GM21526 (cell line): Measurements from ENCODE around the gene CEMIP.
"Not testable (repeated sequence)": the region's sequence is repeated elsewhere in the genome, so short reads cannot be mapped to it uniquely, and the experiment has no call there.

ENCODE experiments used
- ATAC-seq: cut with Tn5 transposase; IDR thresholded peaks from one replicate; pipeline ENCODE4 v1.9.1; 2021; ENCODE audit warnings: moderate library complexity; ENCODE audit not compliant: unreplicated experiment, low FRiP score

CEMIP gene

DNA sequence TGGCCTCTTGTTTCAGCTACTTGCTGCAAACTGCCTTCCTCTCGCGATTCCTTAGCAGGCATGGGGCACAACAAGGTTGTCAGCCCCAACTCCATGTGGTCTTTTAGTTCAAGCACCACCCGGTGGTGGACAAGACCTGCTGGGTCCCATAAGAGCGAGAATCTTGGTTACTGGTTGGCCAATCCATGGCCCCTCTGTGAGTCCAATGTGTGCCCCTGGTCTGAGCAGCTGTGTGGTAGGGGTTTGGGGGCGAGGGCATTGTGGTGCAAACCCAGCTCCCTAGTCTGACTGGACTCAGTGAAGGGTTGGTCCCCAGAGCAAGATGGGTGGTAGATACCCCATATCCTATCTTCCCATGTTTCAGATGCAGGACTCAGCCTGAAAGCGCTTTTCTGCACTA, 161.7 kb downstream of the CEMIP start:
- no peak for ATAC-seq

DNA sequence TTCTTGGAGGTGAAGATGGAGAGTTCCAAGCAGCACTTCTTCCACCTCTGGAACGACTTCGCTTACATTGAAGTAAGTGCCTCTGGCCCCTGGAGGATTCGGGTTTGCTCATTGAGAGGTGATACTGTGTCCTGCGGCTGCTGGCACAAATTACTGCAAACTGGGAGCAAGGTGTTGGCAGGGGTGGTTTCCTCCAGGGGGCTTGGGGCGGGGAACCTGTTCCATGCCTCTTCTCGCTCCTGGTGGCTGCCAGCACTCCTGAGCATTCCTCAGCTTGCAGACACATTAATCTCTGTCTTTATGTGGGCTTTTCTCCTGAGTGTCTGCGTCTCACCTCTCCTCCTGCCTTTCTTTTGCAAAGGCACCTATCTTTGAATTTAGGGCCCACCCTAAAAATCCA, 163.1 kb downstream of the CEMIP start:
- ATAC-seq: no peak

DNA sequence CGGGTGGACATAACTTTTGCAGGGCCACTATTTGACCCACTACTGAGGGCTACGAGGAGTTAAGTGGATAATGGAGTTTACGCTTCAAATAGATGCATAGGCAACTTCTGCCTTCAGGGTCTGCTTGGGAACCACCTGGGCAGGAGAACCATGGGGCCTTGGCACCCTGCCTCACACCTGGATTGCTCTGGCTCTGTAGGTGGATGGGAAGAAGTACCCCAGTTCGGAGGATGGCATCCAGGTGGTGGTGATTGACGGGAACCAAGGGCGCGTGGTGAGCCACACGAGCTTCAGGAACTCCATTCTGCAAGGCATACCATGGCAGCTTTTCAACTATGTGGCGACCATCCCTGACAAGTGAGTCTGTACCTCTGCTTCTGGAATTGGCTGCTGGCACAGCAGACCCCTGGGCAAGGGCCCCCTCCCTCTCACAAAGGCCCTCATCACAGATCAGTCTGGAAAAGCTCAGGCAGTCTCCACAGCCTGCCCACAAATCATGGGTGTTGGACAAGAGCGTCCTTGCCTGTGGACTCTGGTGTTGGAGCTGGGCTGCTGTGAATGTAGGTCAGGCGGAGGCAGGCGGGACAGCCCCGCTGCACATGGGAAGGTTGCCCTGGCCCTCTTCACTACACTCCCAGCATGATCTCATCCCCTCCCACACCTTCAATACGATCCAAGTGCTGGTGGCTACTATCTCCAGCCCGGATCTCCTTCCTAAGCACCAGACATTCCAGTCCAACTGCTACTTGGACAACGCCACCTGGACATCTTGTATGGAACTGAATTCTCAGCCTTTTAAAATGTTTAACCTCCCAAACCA, 163.8 kb downstream of the CEMIP start:
- ATAC-seq: no peak

DNA sequence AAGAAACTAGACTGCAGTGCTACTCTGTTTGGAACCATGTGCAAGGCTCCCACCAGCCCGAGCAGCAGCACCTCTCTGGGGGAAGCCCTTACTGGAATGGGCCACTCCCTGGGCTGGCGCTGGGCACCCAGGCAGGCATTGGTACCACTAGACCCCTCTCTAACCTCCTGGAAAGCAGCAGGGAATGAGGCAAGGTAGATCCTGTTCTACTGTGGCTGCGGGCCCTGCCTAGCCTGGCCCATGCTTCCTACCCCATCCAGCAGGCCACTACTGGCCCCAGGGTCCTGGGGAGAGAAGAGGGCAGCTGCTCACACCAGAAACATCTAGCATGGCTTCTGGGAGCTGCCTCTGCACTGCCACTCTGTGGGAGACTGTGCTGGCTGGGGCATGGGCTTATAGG, 165.6 kb downstream of the CEMIP start:
- no peak for ATAC-seq

DNA sequence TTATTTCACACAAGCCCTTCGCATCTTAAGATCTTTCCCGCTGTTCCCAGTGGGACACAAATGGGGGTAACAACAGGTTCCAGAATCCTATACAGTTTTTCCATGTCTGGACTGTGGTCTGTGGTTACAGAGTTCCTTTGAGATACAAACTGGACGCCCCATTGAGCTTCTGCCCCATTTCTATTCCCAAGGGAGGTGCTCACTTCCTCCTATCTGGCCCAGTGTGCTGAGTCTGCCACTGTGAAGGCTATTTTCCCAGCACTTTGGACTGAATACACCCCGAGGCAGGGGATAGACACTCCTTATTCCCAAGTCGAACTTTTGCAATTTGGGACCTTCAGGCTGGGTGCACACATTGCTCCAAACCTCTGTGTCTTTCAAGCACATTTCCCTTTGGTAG, 166.4 kb downstream of the CEMIP start:
- ATAC-seq: no peak

DNA sequence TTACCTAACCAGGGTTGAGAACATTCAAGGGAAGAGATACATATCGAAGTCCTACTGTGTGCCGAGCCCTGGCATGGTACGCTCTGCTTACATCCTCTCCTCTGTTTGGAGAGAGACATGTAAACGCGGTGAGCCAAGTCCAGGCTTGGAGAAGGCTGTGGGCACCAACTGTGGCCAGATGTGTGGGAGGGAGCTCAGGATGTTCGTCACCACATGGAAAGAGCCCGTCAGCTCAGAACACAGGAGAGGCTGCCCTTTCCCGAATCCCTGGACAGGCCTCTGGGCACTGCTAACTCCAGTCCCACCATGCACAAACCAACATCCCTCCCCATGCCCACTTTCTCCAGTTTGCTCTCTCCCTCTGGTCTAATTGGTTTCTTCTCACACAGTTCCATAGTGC, 167.4 kb downstream of the CEMIP start:
- ATAC-seq: no peak

DNA sequence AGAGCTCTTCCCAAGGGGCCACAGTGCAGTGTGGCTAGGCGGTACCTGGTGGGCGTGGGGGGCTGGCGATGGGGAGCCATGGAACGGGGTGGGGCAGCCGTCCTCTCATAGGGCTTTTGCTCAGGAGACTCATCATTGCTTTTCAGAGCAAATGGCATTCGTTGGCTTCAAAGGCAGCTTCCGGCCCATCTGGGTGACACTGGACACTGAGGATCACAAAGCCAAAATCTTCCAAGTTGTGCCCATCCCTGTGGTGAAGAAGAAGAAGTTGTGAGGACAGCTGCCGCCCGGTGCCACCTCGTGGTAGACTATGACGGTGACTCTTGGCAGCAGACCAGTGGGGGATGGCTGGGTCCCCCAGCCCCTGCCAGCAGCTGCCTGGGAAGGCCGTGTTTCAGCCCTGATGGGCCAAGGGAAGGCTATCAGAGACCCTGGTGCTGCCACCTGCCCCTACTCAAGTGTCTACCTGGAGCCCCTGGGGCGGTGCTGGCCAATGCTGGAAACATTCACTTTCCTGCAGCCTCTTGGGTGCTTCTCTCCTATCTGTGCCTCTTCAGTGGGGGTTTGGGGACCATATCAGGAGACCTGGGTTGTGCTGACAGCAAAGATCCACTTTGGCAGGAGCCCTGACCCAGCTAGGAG, 169.6 kb downstream of the CEMIP start:
- no peak for ATAC-seq

DNA sequence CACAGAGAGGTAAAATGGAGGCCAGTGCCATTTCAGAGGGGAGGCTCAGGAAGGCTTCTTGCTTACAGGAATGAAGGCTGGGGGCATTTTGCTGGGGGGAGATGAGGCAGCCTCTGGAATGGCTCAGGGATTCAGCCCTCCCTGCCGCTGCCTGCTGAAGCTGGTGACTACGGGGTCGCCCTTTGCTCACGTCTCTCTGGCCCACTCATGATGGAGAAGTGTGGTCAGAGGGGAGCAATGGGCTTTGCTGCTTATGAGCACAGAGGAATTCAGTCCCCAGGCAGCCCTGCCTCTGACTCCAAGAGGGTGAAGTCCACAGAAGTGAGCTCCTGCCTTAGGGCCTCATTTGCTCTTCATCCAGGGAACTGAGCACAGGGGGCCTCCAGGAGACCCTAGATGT, 170.6 kb downstream of the CEMIP start:
- ATAC-seq: no peak

DNA sequence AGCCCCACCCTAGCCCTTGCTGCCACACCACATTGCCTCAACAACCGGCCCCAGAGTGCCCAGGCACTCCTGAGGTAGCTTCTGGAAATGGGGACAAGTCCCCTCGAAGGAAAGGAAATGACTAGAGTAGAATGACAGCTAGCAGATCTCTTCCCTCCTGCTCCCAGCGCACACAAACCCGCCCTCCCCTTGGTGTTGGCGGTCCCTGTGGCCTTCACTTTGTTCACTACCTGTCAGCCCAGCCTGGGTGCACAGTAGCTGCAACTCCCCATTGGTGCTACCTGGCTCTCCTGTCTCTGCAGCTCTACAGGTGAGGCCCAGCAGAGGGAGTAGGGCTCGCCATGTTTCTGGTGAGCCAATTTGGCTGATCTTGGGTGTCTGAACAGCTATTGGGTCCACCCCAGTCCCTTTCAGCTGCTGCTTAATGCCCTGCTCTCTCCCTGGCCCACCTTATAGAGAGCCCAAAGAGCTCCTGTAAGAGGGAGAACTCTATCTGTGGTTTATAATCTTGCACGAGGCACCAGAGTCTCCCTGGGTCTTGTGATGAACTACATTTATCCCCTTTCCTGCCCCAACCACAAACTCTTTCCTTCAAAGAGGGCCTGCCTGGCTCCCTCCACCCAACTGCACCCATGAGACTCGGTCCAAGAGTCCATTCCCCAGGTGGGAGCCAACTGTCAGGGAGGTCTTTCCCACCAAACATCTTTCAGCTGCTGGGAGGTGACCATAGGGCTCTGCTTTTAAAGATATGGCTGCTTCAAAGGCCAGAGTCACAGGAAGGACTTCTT, 171.3 kb downstream of the CEMIP start:
- ATAC-seq: no peak

DNA sequence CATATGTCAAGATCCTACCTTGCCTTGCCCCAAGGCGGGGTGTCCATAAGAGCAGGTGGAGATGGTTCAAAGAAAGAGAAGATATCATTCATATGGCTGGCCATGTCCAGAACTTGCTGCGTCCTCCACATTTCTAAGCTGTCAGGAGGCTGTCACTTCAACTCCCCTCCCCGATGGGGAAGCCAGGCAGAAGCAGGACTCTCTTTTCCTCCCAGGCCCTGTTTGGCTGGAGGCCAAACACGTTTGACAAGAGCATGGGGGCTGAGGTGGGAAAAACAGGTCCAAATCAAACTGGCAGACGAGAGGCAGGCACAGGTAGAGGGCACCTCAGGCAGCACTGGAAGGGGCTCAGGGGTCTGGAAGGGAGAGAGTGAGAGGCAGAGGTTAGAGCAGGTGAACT, 172.8 kb downstream of the CEMIP start:
- ATAC-seq: no peak

DNA sequence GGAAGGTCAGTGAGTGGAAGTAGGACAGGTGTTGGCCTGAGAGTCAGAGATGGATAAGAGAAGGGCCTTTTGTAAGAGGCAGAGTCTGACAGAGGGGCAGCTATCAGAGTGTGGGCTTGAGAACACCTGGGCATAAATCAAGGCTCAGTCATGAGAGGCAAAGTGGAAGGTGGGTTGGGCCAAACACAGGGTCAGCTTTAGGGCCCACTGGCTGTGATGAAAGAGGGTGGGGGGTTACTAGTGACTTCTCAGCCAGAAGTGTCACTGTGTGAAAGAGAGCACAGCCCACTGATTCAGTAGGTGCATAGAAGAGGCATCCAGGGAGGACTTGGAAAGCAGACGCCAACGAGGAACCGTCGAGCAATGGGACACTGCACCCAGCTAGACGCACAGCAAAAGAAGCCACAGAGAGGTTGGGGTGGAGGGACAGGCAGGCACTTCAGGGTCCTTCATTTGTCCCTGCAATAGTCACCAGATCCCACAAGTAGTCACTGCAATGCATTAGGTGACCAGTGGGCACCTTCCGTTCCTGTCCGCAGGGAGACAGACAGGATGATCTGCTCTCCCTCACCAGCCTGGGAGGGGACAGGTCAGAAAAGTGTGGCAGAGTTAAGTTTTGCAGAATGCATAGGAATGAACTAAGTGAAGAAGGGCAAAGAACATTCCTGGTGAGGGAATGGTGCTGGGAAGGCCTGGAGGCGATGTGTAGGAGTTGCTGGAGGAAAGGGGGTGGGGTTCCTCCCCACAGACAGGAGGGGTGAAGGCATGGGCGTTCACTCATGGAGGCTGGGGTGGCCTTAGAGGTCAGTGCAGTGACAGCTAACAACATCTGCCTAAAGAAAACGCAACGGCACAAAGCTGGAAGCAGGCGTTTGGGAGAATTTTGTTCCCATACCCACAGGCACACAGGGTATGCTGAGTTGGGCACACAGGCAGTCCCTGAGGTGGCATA, 174.1 kb downstream of the CEMIP start:
- no peak for ATAC-seq

DNA sequence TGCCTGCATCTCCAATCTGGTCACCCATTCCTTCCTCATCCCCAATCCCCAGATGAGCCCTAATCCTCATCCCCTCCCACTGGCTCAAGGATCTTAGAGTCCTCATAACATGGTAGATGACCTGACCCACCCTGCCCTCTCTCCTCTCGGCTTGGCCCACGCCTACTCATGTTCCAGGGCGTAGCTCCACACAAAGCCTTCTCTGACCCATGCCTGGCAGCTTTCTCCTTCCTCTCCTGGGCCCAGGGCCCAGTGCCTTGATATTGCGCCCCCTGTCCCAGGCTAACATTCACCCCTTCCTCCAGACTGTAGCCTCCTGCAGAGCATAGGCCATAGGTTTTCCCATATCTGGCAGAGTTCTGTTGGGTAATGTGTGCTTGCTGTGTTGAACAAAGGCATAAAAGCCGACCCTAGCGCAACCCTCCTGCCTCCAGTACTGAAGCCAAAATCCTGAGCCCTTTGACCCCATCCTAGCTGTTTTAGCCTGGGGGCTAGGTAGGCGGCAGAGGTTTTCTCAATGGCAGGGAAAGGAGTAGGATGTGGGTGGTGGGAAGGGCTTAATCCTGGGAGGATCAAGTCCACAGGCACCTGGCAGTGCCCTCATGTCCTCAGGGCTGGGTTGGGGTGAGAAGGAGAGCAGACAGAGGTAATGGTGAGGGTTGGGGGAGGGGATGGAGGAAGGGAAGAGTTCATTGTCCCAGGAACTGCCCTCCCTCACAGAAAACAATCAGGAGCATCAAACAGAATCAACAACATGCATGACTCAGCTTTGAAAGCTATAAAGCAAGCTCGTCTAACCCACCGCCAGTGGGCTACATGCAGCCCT, 175.0 kb downstream of the CEMIP start:
- no peak for ATAC-seq

DNA sequence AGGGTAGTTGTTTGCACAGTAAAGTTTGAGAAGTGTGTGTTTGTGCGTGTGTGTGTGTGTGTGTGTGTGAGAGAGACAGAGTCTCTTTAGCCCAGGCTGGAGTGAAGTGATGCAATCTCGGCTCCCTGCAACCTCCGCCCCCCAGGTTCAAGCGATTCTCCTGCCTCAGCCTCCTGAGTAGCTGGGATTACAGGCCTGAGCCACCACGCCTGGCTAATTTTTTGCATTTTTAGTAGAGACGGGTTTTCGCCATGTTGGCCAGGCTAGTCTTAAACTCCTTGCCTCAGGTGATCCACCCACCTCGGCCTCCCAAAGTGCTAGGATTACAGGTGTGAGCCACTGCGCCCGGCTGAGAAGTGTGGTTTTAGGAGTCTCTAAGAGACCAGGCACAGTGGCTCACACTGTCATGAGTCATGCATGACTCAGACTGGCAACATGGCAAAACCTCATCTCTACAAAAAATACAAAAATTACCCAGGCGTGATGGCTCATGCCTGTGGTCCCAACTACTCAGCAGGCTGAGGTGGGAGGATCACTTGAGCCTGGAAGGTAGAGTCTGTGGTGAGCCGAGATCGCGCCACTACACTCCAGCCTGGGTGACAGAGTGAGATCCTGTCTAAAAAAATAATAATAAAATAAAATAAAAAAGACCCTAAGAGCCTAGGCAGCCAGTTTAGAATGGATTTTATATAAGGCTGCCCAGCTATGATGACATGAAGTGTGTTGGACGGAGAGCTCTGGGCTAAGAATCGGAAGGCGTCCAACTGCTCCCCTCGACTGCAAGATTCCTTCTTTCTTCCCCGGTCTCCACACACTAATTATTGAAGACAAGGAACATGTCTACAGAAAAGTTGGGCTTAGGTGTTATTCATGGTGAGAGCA, 176.6 kb downstream of the CEMIP start:
- ATAC-seq: not testable (repeated sequence)

DNA sequence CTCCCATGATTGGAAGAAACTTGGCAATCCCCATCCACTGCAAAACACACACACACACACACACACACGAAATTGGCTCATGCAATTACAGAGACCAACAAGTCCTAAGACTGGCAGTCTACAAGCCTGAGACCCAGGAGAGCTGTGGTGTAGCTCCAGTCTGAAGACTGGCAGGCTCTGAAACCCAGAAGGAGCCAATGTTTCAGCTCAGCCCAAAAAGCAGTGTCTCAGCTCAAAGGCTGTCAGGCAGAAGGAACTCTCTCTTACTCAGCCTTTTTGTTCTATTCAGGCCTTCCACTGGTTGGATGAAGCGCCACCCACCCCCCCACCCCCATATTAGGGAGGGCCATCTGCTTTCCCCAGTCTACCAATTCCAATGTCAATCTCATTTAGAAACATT, 178.4 kb downstream of the CEMIP start:
- no peak for ATAC-seq

DNA sequence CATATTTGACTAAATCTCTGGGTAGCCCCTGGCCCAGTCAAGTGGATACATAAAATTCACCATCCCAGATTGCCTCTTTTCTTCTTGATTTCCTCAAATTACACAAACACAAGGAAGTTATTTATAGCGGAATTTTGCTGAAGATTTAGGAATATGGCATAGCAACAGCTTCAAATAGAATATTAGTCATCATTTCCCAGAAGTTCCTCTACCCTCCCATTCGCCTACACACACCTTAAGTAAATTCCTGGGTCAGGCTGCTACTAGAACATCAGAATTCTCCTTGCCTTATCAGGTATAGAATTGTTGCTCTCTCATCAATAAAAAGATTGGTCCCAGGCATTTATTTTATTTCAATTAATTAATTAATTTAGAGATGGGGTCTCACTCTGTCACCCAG, 178.8 kb downstream of the CEMIP start:
- no peak for ATAC-seq

DNA sequence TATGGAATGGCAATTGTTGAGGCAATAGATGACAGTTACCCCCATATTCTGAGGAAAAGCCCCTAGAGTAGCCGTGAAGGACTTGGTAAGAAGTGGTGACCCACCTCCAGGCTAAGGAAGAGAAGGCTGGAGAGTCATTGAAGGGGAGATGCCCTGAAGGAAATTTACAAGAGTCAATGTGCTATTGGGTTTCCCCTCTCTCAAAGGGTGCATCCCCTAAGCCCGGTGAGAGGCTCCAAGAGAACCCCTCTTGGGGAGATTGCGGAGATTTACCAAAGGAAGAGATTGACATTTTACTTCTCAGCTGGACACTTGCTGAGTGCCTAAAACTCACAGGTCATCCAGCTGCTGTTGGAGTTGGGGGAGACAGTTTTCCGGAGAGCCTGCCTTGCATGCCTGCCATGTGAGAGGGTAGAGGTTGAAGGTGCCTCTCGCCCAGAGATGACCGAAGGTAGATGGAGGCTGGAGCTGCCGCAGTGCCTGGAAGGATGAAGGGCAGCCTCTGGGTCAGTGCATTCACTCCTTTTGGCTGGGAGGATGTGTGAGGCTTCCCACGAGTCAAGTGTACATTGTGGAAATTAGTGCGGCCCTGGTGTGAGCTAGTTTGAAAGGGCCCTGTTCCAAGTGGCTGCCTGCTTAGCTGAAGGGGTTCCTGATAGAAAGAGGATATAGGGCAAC, 179.8 kb downstream of the CEMIP start:
- ATAC-seq: no peak

DNA sequence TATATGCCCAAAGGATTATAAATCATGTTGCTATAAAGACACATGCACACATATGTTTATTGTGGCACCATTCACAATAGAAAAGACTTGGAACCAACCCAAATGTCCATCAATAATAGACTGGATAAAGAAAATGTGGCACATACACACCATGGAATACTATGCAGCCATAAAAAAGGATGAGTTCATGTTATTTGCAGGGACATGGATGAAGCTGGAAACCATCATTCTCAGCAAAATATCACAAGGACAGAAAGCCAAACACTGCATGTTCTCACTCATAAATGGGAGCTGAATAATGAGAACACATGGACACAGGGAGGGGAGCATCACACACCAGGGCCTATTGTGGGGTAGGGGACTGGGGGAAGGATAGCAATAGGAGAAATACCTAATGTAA, 186.3 kb downstream of the CEMIP start:
- ATAC-seq: not testable (repeated sequence)
